K562 (cell line): ENCODE results near the gene KLHDC7B. TPM values are rescaled to one million over a fixed set of nuclear protein-coding genes. Genes with fewer than 3 reads are reported as not detected.

Experiments used
- AFF4 ChIP-seq: sonication (generic); formaldehyde crosslinking; IDR thresholded peaks from 2 replicates; pipeline ENCODE4 v1.8.0; 2023; ENCODE audit warnings: mild to moderate bottlenecking, missing genetic modification reagents
- MEIS2 ChIP-seq: fragments of 450-650 bp; IDR thresholded peaks from 2 replicates; pipeline ENCODE4 v1.6.1; 2014; ENCODE audit warnings: mild to moderate bottlenecking; ENCODE audit not compliant: partially characterized antibody
- POLR2A ChIP-seq: fragments of 450-650 bp; conservative IDR thresholded peaks from 2 replicates; pipeline ENCODE4 v1.6.1; 2016
- RBM22 ChIP-seq: fragments of 200-400 bp; formaldehyde crosslinking; IDR thresholded peaks from 2 replicates; pipeline ENCODE4 v1.6.1; 2018; ENCODE audit warnings: low read length, low read depth; ENCODE audit not compliant: poor library complexity, severe bottlenecking
- ZNF707 ChIP-seq: fragments of 250-450 bp; sonication (Bioruptor Pico); conservative IDR thresholded peaks from 2 replicates; pipeline ENCODE4 v1.8.0; 2022; ENCODE audit warnings: inconsistent platforms, mild to moderate bottlenecking, moderate library complexity
- polyA plus RNA-seq, 8 experiments: library from polyadenylated mRNA; depleted of rRNA in 4 of 8; stranded (reverse) in 5 of 8; unstranded in 3 of 8; fragments of >200 nt; fragmentation: Nextera tagmentation in 2 of 8; fragmentation: Illumina TruSeq in 1 of 8; extraction: Ambion mirVana in 2 of 8; extraction: Trizol in 1 of 8; gene quantifications; 2 replicates each; pipeline versions ENCODE4 v1.2.1 to v1.2.3, GENCODE V29; 2011 to 2014; ENCODE audit warnings: inconsistent platforms in 1 of 8, missing spikeins in 1 of 8
- total RNA-seq, 7 experiments: library from RNA; depleted of rRNA in 6 of 7; stranded (reverse); fragments of >200 nt in 6 of 7; fragmentation: Illumina TruSeq in 2 of 7; extraction: Trizol in 2 of 7; gene quantifications; 2 replicates each; pipeline versions ENCODE4 v1.2.1 to v1.2.3, GENCODE V29; 2011 to 2021; ENCODE audit warnings: low replicate concordance in 1 of 7
- TF ChIP-seq, protein P1 (sequence below), 2 experiments: fragments of 200-800 bp in 1 of 2; sonication (Bioruptor generic) in 1 of 2; sonication (generic) in 1 of 2; formaldehyde crosslinking in 1 of 2; IDR thresholded peaks in 1 of 2; conservative IDR thresholded peaks in 1 of 2; 2 replicates each; pipeline versions ENCODE4 v1.5.0 to v1.6.1; 2016 to 2020; ENCODE audit warnings: missing compliant biosample characterization in 1 of 2, missing genetic modification characterization in 1 of 2, missing genetic modification reagents in 1 of 2
- TF ChIP-seq, protein P2 (sequence below): sonication (generic); formaldehyde crosslinking; IDR thresholded peaks from 2 replicates; pipeline ENCODE4 v1.8.1; 2022; ENCODE audit warnings: missing genetic modification reagents
- TF ChIP-seq, protein P3 (sequence below): sonication (generic); formaldehyde crosslinking; IDR thresholded peaks from 2 replicates; pipeline ENCODE4 v1.8.0; 2022; ENCODE audit warnings: missing genetic modification reagents, mild to moderate bottlenecking, moderate library complexity, borderline replicate concordance

Gene KLHDC7B
- total and polyA plus RNA-seq, 9 of the 15 experiments (the other 6 are each of a cell fraction or from before 2014, with no cell fraction given), result 0.04 to 0.22 (median 0.05) TPM; not detected in 4

DNA sequence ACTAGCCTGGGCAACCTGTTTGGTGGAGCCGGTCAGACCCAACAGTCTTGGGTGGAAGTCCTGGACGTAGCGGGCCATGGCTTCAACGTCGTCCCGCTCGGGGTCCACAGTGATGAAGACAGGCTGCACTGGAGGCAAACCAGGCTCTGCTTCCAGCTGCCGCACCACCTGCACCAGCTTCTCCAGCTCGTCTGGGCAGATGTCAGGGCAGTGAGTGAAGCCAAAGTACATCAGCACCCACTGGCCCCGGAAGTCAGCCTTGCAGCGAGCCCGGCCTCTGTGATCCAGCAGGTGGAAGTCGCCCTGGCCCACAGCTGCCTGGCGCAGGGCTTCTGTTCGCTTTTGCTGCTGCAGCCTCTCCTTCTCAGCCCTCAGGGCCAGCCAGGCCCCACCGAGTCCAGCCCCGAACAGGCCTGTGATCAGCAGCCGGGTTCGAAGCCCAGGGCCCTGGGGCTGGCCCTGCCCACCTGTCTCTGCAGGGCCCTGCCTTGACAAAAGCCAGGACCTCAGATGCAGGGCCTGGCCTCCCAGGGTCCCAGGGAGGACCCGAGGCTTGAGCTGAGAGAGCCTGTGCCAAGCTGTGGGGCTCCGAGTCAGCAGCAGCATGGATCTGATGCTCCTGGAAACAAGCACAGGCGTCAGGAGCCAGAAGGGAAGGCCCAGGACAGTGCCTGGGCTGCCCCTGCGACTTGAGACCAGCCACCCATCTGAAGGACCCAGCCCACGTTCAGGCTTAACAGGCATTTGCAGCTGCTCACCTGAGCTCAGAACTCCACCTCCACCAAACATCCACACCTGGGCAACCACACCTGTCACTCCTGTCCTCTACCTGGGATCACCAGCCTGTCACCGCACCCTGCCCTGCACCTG lies 21.7 kb upstream of the KLHDC7B start (continued):
- TF ChIP-seq, protein P1, sequence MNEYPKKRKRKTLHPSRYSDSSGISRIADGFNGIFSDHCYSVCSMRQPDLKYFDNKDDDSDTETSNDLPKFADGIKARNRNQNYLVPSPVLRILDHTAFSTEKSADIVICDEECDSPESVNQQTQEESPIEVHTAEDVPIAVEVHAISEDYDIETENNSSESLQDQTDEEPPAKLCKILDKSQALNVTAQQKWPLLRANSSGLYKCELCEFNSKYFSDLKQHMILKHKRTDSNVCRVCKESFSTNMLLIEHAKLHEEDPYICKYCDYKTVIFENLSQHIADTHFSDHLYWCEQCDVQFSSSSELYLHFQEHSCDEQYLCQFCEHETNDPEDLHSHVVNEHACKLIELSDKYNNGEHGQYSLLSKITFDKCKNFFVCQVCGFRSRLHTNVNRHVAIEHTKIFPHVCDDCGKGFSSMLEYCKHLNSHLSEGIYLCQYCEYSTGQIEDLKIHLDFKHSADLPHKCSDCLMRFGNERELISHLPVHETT (CRISPR knock-in tag; conservative IDR thresholded peaks at IDR 0.05 in 1 of 2, IDR thresholded peaks at IDR 0.05 in 1 of 2), result no peak
- TF ChIP-seq POLR2A (peak; percentile 6; the same call in 1 of the 2 replicates), ZNF707 (CRISPR knock-in tag) (no peak), AFF4 (CRISPR knock-in tag) (0 out of 2 replicates have a peak, but pooled peaks have one; percentile 59), MEIS2 (no peak), RBM22 (peak; percentile 46)
- TF ChIP-seq, protein P2, sequence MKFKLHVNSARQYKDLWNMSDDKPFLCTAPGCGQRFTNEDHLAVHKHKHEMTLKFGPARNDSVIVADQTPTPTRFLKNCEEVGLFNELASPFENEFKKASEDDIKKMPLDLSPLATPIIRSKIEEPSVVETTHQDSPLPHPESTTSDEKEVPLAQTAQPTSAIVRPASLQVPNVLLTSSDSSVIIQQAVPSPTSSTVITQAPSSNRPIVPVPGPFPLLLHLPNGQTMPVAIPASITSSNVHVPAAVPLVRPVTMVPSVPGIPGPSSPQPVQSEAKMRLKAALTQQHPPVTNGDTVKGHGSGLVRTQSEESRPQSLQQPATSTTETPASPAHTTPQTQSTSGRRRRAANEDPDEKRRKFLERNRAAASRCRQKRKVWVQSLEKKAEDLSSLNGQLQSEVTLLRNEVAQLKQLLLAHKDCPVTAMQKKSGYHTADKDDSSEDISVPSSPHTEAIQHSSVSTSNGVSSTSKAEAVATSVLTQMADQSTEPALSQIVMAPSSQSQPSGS (CRISPR knock-in tag), result no peak
- TF ChIP-seq, protein P3, sequence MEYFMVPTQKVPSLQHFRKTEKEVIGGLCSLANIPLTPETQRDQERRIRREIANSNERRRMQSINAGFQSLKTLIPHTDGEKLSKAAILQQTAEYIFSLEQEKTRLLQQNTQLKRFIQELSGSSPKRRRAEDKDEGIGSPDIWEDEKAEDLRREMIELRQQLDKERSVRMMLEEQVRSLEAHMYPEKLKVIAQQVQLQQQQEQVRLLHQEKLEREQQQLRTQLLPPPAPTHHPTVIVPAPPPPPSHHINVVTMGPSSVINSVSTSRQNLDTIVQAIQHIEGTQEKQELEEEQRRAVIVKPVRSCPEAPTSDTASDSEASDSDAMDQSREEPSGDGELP (CRISPR knock-in tag), result 0 out of 2 replicates have a peak, but pooled peaks have one; percentile 16
- TF ChIP-seq, all 486 proteins: peak for 8
